ENCODE data around the gene EFNB3.

Gene EFNB3

DNA sequence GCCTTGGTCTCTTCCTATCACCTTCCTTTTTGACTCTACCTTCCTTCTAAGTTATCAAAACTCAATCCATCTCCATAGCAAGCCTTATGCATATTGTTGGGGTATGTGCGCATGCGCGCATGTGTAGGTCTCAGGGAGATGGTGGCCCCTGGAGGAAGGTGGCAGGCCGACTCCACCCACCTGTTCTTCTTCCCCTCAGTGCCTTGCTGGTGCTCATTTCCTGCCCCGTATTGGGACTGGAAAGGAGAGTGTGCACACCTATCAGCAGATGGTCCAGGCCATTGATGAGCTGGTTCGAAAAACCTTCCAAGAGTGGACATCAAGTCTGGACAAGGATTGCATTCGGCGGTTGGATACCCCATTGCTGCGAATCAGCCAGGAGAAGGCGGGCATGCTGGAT lies 37.7 kb downstream of the EFNB3 start:
- no peak overlapping the region for H3K4me3 ChIP-seq (ENCODE audit: low read length)
- no peak for DNase-seq (ENCODE audit: low read depth)
- TF ChIP-seq, protein P1, sequence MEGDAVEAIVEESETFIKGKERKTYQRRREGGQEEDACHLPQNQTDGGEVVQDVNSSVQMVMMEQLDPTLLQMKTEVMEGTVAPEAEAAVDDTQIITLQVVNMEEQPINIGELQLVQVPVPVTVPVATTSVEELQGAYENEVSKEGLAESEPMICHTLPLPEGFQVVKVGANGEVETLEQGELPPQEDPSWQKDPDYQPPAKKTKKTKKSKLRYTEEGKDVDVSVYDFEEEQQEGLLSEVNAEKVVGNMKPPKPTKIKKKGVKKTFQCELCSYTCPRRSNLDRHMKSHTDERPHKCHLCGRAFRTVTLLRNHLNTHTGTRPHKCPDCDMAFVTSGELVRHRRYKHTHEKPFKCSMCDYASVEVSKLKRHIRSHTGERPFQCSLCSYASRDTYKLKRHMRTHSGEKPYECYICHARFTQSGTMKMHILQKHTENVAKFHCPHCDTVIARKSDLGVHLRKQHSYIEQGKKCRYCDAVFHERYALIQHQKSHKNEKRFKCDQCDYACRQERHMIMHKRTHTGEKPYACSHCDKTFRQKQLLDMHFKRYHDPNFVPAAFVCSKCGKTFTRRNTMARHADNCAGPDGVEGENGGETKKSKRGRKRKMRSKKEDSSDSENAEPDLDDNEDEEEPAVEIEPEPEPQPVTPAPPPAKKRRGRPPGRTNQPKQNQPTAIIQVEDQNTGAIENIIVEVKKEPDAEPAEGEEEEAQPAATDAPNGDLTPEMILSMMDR (conservative IDR thresholded peaks at IDR 0.05; ENCODE audit: low read length), result no peak

DNA sequence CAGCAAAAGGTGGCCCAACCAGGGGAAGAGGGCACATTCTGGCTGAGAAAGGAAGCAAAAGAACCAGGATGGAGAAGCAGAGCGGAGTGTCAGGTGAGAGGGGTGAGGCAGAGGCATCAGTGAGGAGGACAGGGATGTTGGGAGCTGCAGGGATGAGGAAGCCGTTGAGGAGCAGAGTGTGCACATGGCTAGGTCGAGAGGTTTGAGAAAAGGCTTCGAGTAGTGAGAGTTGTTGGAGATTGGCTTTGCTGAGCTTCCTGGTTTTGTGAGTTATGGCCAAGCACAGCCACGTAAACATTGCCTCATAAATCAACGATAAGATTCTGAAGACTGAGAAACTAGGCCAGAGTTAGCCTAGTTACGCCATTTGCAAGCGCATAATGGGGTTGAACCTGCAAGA lies 39.4 kb downstream of the EFNB3 start:
- TF ChIP-seq, protein P1 (conservative IDR thresholded peaks at IDR 0.05; ENCODE audit: low read length), result no peak
- DNase-seq (ENCODE audit: low read depth), result no peak

DNA sequence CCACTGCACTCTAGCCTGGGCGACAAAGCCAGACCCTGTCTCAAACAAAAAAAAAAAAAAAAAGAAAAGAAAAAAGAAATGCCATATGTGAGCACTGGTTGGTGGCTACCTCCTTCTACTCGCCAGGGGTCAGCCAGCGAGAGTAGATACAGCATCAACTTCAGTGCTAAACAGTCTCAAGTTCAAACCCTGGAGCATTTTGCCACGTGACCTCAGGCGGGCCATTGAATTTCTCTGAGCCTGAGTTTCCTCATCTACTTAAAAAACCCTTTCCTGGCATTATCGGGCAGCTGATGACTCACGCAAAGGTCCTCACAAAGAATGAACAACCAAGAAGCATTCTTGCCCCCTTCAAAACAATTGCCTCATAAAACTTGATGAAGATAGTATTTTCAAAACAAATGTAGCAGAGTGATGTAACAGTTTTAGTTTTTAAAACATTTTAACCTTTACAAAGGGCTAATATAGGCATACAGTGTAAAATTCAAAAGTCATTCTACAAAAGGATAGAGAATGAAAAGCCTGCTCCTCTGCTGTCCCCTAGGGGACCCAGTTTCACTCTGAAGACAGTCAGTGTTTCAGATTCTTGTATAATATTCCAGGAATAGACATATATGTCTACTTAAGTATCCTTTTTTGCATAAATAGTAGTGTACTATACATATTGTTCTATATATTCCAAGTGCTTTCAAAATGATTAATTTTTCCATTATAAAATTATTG lies 40.9 kb downstream of the EFNB3 start:
- peak; percentile 85 for DNase-seq (ENCODE audit: low read depth)
- TF ChIP-seq, protein P1 (conservative IDR thresholded peaks at IDR 0.05; ENCODE audit: low read length), result peak; percentile 30
- H3K4me3 ChIP-seq (ENCODE audit: low read length), result no peak overlapping the region

More for the DNA sequence above, 39.4 kb downstream of the EFNB3 start:
- H3K4me3 ChIP-seq (ENCODE audit: low read length), result no peak overlapping the region

DNA sequence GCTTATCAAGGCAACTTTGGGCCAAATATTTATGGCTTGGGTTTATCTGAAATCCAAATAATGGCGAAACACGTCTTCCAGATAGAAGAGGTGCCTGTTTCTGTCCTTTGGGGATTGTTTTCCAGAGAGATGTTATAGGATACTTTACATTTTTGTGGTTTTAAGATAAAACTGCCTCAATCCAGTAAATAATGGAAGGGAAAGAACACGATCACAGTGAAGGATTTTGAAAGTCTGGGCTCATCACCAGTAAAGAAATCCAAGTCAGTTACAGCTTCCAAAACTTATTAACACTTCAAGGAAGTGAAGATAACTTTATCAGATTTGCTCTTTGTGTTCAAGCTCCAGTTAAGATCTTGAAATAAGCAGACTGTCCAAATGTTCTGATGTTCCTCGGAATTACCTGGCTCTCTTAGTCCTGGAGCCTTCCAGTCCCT lies 42.7 kb downstream of the EFNB3 start:
- DNase-seq (ENCODE audit: low read depth), result peak; percentile 73
- TF ChIP-seq, protein P1 (conservative IDR thresholded peaks at IDR 0.05; ENCODE audit: low read length), result no peak
- no peak overlapping the region for H3K4me3 ChIP-seq (ENCODE audit: low read length)

DNA sequence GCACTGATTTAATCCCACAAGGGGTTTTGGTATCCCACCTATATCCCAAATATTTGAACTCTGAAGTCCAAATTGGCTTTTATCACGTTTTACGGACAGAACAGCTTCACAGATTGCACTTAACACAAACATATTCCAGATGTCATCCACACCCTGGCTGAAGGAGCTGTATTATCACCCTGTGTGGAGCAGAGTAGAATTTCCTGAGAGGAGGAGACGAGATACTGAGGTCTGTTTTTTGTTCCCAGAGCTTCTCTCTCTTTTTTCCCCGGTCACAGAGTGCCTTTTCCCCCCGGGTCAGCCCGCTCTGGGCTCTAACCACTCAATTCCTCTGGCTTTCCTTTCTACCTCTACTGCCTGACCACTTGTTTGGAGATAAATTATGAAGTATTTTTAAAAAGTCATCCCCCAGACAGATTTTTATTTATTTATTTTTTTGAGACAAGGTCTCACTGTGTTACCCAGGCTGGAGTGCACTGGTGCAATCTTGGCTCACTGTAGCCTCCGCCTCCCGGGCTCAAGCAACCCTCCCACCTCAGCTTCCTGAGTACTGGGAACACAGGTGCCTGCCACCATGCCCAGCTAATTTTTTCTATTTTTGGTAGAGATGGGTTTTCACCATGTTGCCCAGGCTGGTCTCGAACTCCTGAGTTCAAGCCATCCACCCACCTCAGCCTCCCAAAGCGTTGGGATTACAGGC lies 43.2 kb downstream of the EFNB3 start:
- peak; percentile 48 for DNase-seq (ENCODE audit: low read depth)
- TF ChIP-seq, protein P1 (conservative IDR thresholded peaks at IDR 0.05; ENCODE audit: low read length), result no peak
- no peak overlapping the region for H3K4me3 ChIP-seq (ENCODE audit: low read length)

DNA sequence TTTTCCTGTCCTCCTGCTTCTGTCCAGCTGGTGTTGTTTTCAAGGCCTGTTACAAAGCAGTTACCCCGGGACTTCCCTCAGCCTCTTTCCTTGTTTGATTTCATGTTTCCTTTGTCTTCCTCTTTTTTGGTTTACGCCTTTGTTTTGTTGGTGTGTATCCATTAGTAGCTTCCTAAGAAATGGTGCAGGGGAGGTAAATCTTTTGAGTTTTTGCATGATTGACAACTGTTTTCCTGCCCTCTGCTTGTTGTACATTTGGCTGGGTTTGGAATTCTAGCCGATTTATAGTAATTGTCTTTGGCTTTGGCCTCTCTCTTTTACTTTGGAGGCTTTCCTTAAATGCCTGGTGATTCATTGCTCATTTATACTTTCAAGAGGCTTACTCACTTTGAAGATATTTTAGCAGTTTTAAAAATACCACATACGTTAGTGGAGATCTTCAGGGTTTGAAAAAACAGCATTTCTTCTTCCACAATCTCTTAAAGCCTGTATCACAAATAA lies 45.4 kb downstream of the EFNB3 start:
- TF ChIP-seq, protein P1 (conservative IDR thresholded peaks at IDR 0.05; ENCODE audit: low read length), result no peak
- peak; percentile 86 for DNase-seq (ENCODE audit: low read depth)
- no peak overlapping the region for H3K4me3 ChIP-seq (ENCODE audit: low read length)

All from AG10803 (cell line).